Left lung (tissue), 10 donors: ENCODE measurements around the gene MIAT. TPM values are rescaled to one million over a fixed set of nuclear protein-coding genes. Genes with fewer than 3 reads are reported as not detected.
A peak's percentile ranks its signal among the peaks of the same experiment; 100 is the strongest.

ENCODE experiments used
- ATAC-seq: fragments of 200-7000 bp; cut with Tn5 transposase; one replicate; pipeline ENCODE4 v1.9.1; 2020; ENCODE audit warnings: moderate library complexity
- DNase-seq, 4 donors: peaks; one replicate each; pipeline ENCODE4 v3.0.0-alpha.2; 2013 to 2020
- H3K27ac ChIP-seq, 2 donors: fragments of 200-600 bp; sonication (generic) in 1 of 2; one replicate each; pipeline versions ENCODE4 v1.5.0 to v1.8.0; 2020 to 2021
- H3K27me3 ChIP-seq, 2 donors: fragments of 200-600 bp; sonication (generic) in 1 of 2; one replicate each; pipeline versions ENCODE4 v1.5.0 to v1.8.0; 2020 to 2021
- H3K36me3 ChIP-seq, 2 donors: fragments of 200-600 bp; sonication (generic) in 1 of 2; one replicate each; pipeline versions ENCODE4 v1.5.0 to v1.8.0; 2020 to 2021
- H3K4me1 ChIP-seq, 2 donors: fragments of 200-600 bp; one replicate each; pipeline ENCODE4 v1.8.0; 2021
- H3K4me3 ChIP-seq, 2 donors: fragments of 200-600 bp; sonication (generic) in 1 of 2; one replicate each; pipeline versions ENCODE4 v1.5.0 to v1.8.0; 2020 to 2021; ENCODE audit warnings: mild to moderate bottlenecking in 1 of 2
- H3K9me3 ChIP-seq, 2 donors: fragments of 200-600 bp; sonication (generic) in 1 of 2; one replicate each; pipeline versions ENCODE4 v1.5.0 to v1.8.0; 2020 to 2021
- CTCF ChIP-seq, 2 donors: fragments of 200-600 bp; sonication (generic) in 1 of 2; IDR thresholded peaks; one replicate each; pipeline versions ENCODE4 v1.5.0 to v1.8.0; 2021; ENCODE audit warnings: antibody characterized with exemption in 2 of 2
- intact Hi-C, 2 donors: fragments of 100-400 bp; cut with DNase I; formaldehyde crosslinking; loops; one replicate each; pipeline versions ENCODE4 v1.11.2 to v1.14.2; 2022
- polyA plus RNA-seq, 6 donors: library from polyadenylated mRNA; unstranded; fragments of 120-200 nt; gene quantifications; one replicate each; pipeline ENCODE4 v1.2.1, GENCODE V29; 2013; ENCODE audit not compliant: insufficient read length in 6 of 6
- total RNA-seq, 2 donors: library from RNA; stranded (reverse); fragmentation: NEBNext Ultra II Directional; extraction: Animal tissue kit (Norgen Biotek cat#: 25700); gene quantifications; one replicate each; pipeline ENCODE4 v1.2.1, GENCODE V29; 2021
- donor health status: DM: no; HTN: yes; CAD: no.
- donor health status: DM: no; HTN: no; CAD: no.

The MIAT gene
- total and polyA plus RNA-seq, 8 donors, result 1.7 to 11.2 (median 2.8) TPM

- no peaks in the 10 kb centered on the region for H3K27me3 ChIP-seq
- no peak overlapping the region for H3K4me3 ChIP-seq
- peak; percentile 84 to 97 for TF ChIP-seq CTCF (IDR thresholded peaks at IDR 0.05)
- H3K9me3 ChIP-seq, result no peaks in the 10 kb centered on the region
- DNase-seq, result peak; percentile 56 to 80 (median 71)
- H3K27ac ChIP-seq, result no peak overlapping the region
- ATAC-seq, result peak; percentile 90
- H3K36me3 ChIP-seq, result peaks cover 0 to 29% of the 10 kb centered on the region in 2 donors
- intact Hi-C loops, result no loop called here
- peaks cover 0 to 45% of the 10 kb centered on the region in 2 donors for H3K4me1 ChIP-seq
Observed at GRCh38 chr22:26679003-26679629, 21.7 kb downstream of the MIAT start.

- Histone ChIP-seq H3K36me3 (peaks cover 0 to 29% of the 10 kb centered on the region in 2 donors), H3K4me1 (peaks cover 0 to 31% of the 10 kb centered on the region in 2 donors), H3K27me3 (no peaks in the 10 kb centered on the region), H3K9me3 (no peaks in the 10 kb centered on the region), H3K27ac (no peak overlapping the region), H3K4me3 (no peak overlapping the region)
- no peak for ATAC-seq
- intact Hi-C loops, result no loop called here
- no peak for DNase-seq
- no peak for TF ChIP-seq CTCF (IDR thresholded peaks at IDR 0.05)
Observed at GRCh38 chr22:26680485-26680884, 23.1 kb downstream of the MIAT start.

GRCh38 chr22:26681395-26681821, 24.0 kb downstream of the MIAT start:
- ATAC-seq (peak; percentile 89), DNase-seq (no peak)
- no peak overlapping the region for H3K4me3 ChIP-seq
- peaks cover 0 to 23% of the 10 kb centered on the region in 2 donors for H3K4me1 ChIP-seq
- TF ChIP-seq CTCF (IDR thresholded peaks at IDR 0.05), result no peak
- H3K36me3 ChIP-seq, result peaks cover 0 to 29% of the 10 kb centered on the region in 2 donors
- intact Hi-C loops, result no loop called here
- H3K9me3 ChIP-seq, result no peaks in the 10 kb centered on the region
- no peaks in the 10 kb centered on the region for H3K27me3 ChIP-seq
- no peak overlapping the region for H3K27ac ChIP-seq

GRCh38 chr22:26684168-26684567, 26.8 kb downstream of the MIAT start:
- ATAC-seq (no peak), DNase-seq (no peak)
- intact Hi-C loops, result no loop called here
- no peaks in the 10 kb centered on the region for H3K27me3 ChIP-seq
- H3K9me3 ChIP-seq, result no peaks in the 10 kb centered on the region
- no peak overlapping the region for H3K27ac ChIP-seq
- no peak for TF ChIP-seq CTCF (IDR thresholded peaks at IDR 0.05)
- no peak overlapping the region for H3K4me3 ChIP-seq
- peaks cover 0 to 15% of the 10 kb centered on the region in 2 donors for H3K4me1 ChIP-seq
- H3K36me3 ChIP-seq, result peaks cover 0 to 29% of the 10 kb centered on the region in 2 donors

GRCh38 chr22:26685601-26686000, 28.2 kb downstream of the MIAT start:
- Histone ChIP-seq H3K36me3 (peaks cover 0 to 21% of the 10 kb centered on the region in 2 donors), H3K9me3 (no peaks in the 10 kb centered on the region), H3K4me3 (no peak overlapping the region), H3K27me3 (no peaks in the 10 kb centered on the region), H3K27ac (no peak overlapping the region), H3K4me1 (peaks cover 0 to 9% of the 10 kb centered on the region in 2 donors)
- no peak for TF ChIP-seq CTCF (IDR thresholded peaks at IDR 0.05)
- no peak for ATAC-seq
- intact Hi-C loops, result no loop called here
- no peak for DNase-seq
